C1 segment of cervical spinal cord (tissue), 14 donors: Measurements from ENCODE around the gene CORO2B.
A peak's percentile ranks its signal among the peaks of the same experiment; 100 is the strongest.

Experiments
- DNase-seq, 14 donors: peaks; one replicate each; lab custom pipeline; 2025; lab: John Stamatoyannopoulos, UW

Gene CORO2B

DNA sequence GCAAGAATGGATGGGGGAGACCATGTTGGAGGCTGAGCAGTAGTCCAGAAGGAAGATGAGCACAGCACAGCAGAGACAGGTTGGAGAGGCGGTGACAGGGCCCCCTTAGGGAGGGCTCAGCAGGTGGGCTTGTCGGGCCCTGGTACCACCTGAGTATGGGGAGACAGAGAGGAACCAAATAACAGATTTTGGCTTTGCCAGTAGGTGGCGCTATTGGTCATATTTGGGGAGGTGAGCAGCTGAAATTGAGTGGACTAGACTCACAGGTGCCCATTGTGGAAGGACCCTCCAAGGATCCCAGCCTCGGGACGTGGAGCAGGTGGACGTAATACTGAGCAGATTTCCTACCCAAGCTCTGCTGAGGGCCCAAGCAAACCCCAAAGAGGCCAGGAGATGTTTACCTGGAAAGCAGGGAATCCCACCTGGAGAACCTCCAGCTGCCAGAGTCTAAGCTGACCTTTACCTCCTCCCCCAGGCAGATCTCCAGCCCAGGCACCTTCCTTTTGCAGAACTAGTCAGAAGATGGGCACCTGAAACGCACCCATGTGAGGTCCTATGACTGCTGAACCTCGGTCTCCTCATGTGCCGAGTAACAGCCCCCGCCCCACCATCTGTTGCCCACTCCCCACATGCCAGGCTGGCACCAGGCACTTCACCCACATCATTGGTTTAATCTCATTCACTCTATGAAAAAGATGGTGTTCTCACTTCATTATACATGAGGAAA is 24.6 kb upstream of the CORO2B start:
- peak in 9 of 14 donors; percentile 28 to 63 (median 37) for DNase-seq

- no peak for DNase-seq
Measured at GRCh38 chr15:68554721-68555678, 23.8 kb upstream of the CORO2B start.

DNA sequence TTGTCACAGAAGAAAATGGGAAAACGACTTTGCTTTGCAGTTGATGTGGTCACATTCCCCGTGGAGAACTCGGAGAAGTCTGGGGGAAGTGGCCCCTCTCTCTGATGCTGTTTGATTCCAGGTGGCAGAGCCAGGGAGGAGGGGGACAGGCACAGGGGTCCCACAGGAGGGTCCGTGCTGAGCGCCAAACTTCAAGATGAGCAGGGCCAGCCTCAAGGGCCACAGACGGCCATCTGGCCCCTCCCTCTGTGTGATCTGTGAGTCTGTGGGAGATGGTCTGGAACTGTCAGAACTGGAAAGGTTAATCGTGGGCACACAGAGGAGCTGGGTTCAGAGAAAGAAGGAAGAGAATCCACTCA is 23.1 kb upstream of the CORO2B start:
- no peak for DNase-seq

GRCh38 chr15:68556139-68556990 is 22.4 kb upstream of the CORO2B start:
- DNase-seq = no peak

- DNase-seq = no peak
Measured at GRCh38 chr15:68557469-68558317, 21.1 kb upstream of the CORO2B start.

- DNase-seq = no peak
Measured at GRCh38 chr15:68558318-68559305, 20.2 kb upstream of the CORO2B start.

- DNase-seq = peak in 13 of 14 donors; percentile 32 to 89 (median 72)
Measured at GRCh38 chr15:68559345-68560310, 19.2 kb upstream of the CORO2B start.

DNA sequence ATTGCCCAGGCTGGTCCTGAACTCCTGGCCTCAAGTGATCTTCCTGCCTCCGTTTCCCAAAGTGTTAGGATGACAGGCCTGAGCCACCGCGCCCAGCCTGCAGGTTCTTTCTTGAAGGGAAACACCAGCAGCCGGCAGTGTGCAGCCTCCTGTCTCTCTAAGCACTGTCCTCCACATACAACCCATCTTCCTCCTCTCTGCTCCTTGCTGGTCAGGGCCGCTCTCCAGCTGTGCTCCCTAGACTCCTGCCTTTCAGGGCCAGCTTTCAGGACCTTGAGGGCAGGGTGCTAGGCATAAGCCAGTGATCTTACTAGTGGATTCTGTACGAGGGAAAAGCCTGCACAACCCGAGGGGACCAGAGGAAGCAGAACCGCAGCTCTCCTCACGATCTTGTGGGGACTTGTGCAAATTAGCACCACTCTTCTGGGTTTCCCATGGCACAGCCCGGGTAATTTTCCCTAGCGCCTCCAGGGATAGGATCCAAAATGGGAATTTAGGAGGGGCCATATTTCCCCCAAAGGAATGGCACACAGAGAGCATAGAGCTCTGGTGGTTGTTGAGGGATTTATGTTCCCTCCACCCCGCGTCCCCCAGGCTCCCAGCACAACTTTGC is 18.2 kb upstream of the CORO2B start:
- peak in 1 of 14 donors; percentile 79 for DNase-seq

GRCh38 chr15:68561171-68561900 is 17.5 kb upstream of the CORO2B start:
- DNase-seq = peak in 1 of 14 donors; percentile 88

DNA sequence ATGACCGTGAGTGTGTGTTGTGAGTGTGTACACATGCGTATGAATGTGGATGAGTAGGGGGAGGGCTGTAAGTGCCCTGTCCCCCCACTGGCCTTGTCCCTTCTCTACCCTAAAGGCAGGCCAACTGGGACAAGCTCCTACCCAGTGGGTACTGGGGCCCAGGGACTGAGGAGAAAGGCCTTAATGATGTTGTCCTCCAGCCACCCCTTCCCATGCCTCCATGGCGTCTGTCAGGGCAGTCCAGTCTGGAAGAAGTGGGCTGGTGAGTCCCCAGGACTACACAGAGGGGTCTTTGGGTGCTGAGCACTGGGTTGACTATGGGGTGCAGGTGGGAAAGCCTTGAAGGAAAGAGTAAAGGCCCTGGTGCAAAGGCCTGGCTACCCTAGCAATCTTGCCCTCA is 16.9 kb upstream of the CORO2B start:
- no peak for DNase-seq

DNA sequence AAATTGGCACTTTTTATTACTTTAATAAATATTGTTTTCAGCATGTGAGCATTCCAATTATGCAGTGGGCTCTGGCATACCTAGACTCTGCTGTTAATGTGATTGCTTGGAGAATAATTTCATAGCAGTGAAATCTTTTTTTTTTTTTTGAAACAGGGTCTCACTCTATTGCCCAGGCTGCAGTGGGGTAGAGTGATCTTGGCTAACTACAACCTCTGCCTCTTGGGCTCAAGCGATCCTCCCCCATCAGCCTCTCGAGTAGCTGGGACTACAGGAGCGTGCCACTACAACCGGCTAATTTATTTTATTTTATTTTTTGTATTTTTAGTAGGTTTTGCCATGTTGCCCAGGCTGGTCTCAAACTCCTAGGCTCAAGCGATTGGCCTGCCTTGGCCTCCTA is 14.6 kb upstream of the CORO2B start:
- DNase-seq = no peak

- no peak for DNase-seq
Measured at GRCh38 chr15:68565234-68565633, 13.6 kb upstream of the CORO2B start.

DNA sequence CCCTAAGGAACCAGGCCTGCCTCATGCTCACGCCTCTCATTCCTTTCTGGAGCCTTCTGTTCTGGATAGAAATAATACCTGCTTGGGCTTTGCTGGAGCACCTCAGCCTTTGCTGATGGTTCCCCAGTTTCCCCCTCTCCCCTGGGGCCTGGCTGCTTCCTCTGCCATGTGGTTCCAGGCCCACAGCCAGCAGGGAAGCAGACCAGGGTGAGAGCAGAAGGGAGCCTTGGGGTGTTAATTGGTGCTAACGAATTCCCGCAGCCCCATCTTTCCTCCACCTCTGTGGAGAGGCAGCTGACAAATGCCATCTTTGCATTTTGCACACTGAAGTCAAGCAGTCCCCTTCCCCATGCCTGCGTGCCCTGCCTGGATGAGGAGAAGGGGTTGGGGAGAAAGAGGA is 13.1 kb upstream of the CORO2B start:
- no peak for DNase-seq

DNA sequence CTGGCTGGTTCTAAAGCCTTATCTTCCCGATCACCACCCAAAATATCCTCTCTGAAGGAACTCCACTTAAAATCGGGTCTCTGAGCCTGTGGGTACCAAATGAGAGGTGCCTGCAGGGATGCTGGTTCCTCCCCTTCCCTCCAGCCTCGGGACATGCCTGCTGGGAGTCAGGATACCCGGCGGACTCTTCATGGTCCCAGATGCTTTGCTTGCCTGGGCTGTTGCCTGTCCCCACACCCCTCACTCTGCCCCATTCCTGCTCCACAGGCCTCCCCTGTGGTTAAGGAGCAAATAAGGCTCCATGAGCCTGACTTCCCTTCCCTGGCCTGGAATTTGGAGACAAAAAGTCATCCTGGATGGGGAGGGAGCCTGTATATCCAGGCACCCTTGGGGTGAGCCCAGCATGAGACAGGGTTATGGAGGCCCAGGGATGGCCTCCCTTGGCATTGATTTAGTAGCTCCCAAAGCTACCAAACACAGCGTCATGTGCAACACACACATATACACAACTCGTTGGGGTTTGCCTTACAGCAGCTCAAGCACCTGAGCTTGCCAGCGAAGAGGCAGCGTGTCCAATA is 12.3 kb upstream of the CORO2B start:
- no peak for DNase-seq

- DNase-seq = no peak
Measured at GRCh38 chr15:68567345-68567744, 11.4 kb upstream of the CORO2B start.

DNA sequence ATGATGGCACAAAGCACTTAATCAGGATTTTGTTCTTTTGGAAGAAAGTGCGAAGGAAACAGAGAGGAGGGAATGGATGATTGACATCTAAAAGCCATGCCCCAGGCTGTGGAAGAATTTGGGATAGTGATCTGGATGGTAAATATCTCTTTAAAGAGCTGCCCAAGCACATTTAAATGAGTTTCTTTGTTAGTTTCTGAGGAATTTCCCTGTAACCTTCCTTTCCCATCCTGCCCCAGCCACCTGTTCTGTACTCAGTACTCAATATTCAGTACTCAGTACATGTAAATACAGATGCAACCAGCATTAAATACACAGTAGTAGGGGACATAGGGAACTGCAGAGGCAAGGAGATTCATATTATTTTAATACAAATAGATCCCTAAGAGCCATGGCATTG is 7.8 kb upstream of the CORO2B start:
- no peak for DNase-seq

- DNase-seq = no peak
Measured at GRCh38 chr15:68571582-68571981, 7.2 kb upstream of the CORO2B start.
